Measurements from ENCODE around the gene CACNB4. TPM values are rescaled to one million over a fixed set of nuclear protein-coding genes. Genes with fewer than 3 reads are reported as not detected.

Gene CACNB4
- total and polyA plus RNA-seq, 9 of the 15 experiments (the other 6 are each of a cell fraction or from before 2014, with no cell fraction given), result 0.01 to 0.20 (median 0.04) TPM; not detected in 1

DNA sequence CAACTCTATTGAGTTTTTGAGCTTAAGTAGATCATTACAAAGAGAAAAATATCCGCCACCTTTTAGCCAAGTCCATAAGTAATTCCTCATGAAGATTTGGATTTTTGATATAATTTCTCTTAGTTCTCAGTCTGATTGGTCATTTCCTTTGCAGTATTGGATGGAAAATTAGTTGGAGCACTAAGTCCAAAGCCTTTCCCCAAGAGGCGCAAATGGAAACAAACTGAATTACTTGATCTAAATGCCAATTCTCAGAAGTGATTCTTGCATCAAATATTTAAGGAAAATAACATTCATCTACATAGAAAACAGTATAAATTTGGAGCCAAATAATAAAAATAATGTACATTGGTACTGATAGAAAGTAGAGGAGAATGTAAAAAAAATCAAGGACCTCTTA is 115.6 kb downstream of the CACNB4 start (continued):
- TF ChIP-seq, protein P1, sequence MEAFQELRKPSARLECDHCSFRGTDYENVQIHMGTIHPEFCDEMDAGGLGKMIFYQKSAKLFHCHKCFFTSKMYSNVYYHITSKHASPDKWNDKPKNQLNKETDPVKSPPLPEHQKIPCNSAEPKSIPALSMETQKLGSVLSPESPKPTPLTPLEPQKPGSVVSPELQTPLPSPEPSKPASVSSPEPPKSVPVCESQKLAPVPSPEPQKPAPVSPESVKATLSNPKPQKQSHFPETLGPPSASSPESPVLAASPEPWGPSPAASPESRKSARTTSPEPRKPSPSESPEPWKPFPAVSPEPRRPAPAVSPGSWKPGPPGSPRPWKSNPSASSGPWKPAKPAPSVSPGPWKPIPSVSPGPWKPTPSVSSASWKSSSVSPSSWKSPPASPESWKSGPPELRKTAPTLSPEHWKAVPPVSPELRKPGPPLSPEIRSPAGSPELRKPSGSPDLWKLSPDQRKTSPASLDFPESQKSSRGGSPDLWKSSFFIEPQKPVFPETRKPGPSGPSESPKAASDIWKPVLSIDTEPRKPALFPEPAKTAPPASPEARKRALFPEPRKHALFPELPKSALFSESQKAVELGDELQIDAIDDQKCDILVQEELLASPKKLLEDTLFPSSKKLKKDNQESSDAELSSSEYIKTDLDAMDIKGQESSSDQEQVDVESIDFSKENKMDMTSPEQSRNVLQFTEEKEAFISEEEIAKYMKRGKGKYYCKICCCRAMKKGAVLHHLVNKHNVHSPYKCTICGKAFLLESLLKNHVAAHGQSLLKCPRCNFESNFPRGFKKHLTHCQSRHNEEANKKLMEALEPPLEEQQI (IDR thresholded peaks at IDR 0.05), result no peak
- TF ChIP-seq, protein P2, sequence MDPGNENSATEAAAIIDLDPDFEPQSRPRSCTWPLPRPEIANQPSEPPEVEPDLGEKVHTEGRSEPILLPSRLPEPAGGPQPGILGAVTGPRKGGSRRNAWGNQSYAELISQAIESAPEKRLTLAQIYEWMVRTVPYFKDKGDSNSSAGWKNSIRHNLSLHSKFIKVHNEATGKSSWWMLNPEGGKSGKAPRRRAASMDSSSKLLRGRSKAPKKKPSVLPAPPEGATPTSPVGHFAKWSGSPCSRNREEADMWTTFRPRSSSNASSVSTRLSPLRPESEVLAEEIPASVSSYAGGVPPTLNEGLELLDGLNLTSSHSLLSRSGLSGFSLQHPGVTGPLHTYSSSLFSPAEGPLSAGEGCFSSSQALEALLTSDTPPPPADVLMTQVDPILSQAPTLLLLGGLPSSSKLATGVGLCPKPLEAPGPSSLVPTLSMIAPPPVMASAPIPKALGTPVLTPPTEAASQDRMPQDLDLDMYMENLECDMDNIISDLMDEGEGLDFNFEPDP (CRISPR knock-in tag; IDR thresholded peaks at IDR 0.05), result no peak
- TF ChIP-seq HDAC8 (tag; IDR thresholded peaks at IDR 0.05) (no peak), ZKSCAN3 (CRISPR knock-in tag; IDR thresholded peaks at IDR 0.05) (no peak)

DNA sequence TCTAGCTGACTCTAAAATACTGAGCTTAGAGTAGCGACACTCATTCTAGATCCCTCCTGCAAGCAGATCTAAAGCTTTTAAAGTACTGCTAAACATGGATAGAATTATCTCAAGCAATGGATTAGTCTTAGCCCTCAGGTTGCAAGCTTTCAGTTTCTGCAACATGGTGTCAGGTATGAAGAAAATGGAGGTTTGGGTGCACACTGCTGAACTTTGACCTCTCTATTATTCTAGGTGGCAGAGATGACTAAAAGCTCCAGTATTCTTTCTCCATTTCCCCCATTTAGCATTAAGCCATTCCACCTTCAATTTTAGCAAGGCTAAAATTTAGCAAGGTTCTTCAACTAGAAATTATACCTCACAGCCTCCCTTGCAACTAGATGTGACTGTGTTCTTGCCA is 117.0 kb downstream of the CACNB4 start:
- Histone ChIP-seq H3K4me3 (no peak overlapping the region), H3K9ac (ENCODE audit: insufficient read depth in 1 of 2, low read depth in 2 of 2, low read length in 2 of 2) (no peak overlapping the region), H4K20me1 (replicated peaks; ENCODE audit: control insufficient read depth, insufficient read depth, low read length) (no peaks in the 10 kb centered on the region), H3K27ac (ENCODE audit: extremely low read depth, low read depth, low read length) (no peak overlapping the region), H3K4me1 (replicated peaks in 1 of 2; ENCODE audit: control insufficient read depth in 2 of 2, insufficient read depth in 2 of 2, low read length in 2 of 2) (no peaks in the 10 kb centered on the region), H3K27me3 (ENCODE audit: control insufficient read depth in 2 of 2, insufficient read depth in 2 of 2, low read length in 2 of 2) (peaks cover 4 to 6% of the 10 kb centered on the region in 2 experiments; a peak in 3 of 5 replicates), H3K4me2 (ENCODE audit: insufficient read depth, low read length) (no peak overlapping the region), H2AFZ (ENCODE audit: low read depth, low read length) (no peak overlapping the region), H3K79me2 (ENCODE audit: control insufficient read depth, insufficient read depth, low read length) (no peaks in the 10 kb centered on the region), H3K9me3 (replicated peaks; ENCODE audit: control insufficient read depth, insufficient read depth, low read depth, low read length) (no peaks in the 10 kb centered on the region), H3K36me3 (ENCODE audit: control insufficient read depth, insufficient read depth, low read length) (no peaks in the 10 kb centered on the region), H3K9me1 (ENCODE audit: control insufficient read depth, insufficient read depth, low read length) (no peaks in the 10 kb centered on the region)
- BruUV-seq (replicated peaks), result no TSS peak
- FAIRE-seq (no peak), ATAC-seq (no peak), DNase-seq (ENCODE audit: extremely low read depth in 1 of 4, low spot score in 3 of 4) (no peak)
- in situ Hi-C loops (cut with MboI), result no loop called here
- WGBS (ENCODE audit: insufficient coverage, low coverage, missing lambda C conversion rate), result 0% methylated on average over 1 of the region's 1 CpG
- CTCF ChIA-PET (ENCODE audit: low intra/inter-chr PET ratio), result no interaction called here
- intact Hi-C loops (cut with micrococcal nuclease), result no loop called here
- POLR2A ChIA-PET, result no interaction called here
- TF ChIP-seq FOXK2 (conservative IDR thresholded peaks at IDR 0.05 in 1 of 2, IDR thresholded peaks at IDR 0.05 in 1 of 2; ENCODE audit: low read depth in 2 of 2), result no peak
- TF ChIP-seq ZNF699 (CRISPR knock-in tag; IDR thresholded peaks at IDR 0.05; ENCODE audit: insufficient replicate concordance), result no peak
- TF ChIP-seq CBFB (CRISPR knock-in tag; IDR thresholded peaks at IDR 0.05), result no peak
- TF ChIP-seq ASH1L (IDR thresholded peaks at IDR 0.05; ENCODE audit: borderline replicate concordance, low read depth, partially characterized antibody), result no peak
- no peak for TF ChIP-seq LEF1 (IDR thresholded peaks at IDR 0.05)
- TF ChIP-seq CHD4 (IDR thresholded peaks at IDR 0.05; ENCODE audit: insufficient read depth, insufficient replicate concordance, low read depth, low read length, poor library complexity, severe bottlenecking), result no peak
- TF ChIP-seq HNRNPUL1 (IDR thresholded peaks at IDR 0.05; ENCODE audit: low read length), result no peak
- TF ChIP-seq DACH1 (IDR thresholded peaks at IDR 0.05; ENCODE audit: partially characterized antibody), result no peak
- no peak for TF ChIP-seq FOXJ2 (tag; IDR thresholded peaks at IDR 0.05)
- TF ChIP-seq ZNF75A (CRISPR knock-in tag; IDR thresholded peaks at IDR 0.05), result no peak
- TF ChIP-seq, protein P3, sequence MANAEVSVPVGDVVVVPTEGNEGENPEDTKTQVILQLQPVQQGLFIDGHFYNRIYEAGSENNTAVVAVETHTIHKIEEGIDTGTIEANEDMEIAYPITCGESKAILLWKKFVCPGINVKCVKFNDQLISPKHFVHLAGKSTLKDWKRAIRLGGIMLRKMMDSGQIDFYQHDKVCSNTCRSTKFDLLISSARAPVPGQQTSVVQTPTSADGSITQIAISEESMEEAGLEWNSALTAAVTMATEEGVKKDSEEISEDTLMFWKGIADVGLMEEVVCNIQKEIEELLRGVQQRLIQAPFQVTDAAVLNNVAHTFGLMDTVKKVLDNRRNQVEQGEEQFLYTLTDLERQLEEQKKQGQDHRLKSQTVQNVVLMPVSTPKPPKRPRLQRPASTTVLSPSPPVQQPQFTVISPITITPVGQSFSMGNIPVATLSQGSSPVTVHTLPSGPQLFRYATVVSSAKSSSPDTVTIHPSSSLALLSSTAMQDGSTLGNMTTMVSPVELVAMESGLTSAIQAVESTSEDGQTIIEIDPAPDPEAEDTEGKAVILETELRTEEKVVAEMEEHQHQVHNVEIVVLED (CRISPR knock-in tag; IDR thresholded peaks at IDR 0.05), result no peak
- TF ChIP-seq E2F3 (CRISPR knock-in tag; IDR thresholded peaks at IDR 0.05), result no peak
- no peak for TF ChIP-seq HNRNPH1 (optimal IDR thresholded peaks at IDR 0.05; ENCODE audit: low read depth, low read length)

Data from K562 (cell line).